ENCODE data around the gene COL5A1. TPM values are rescaled to one million over a fixed set of nuclear protein-coding genes. Genes with fewer than 3 reads are reported as not detected.

COL5A1 gene
- 2.9 TPM for total RNA-seq

- FAIRE-seq = no peak
- peak; percentile 81 to 90 for DNase-seq (ENCODE audit: low spot score in 2 of 2)
These were observed at the start of gene COL5A1 for GRCh38 chr9:134641173-134641989. COL5A1 (plus strand) TSS chr9:134641803; CDS start chr9:134642188, 385 bp downstream.

- no peak for DNase-seq (ENCODE audit: low spot score in 2 of 2)
- FAIRE-seq = no peak
These were observed 49.4 kb upstream of the COL5A1 start for GRCh38 chr9:134592018-134592818.

GRCh38 chr9:134592819-134593200 is 48.8 kb upstream of the COL5A1 start:
- no peak for DNase-seq (ENCODE audit: low spot score in 2 of 2)
- FAIRE-seq = no peak

GRCh38 chr9:134593286-134594077 is 48.1 kb upstream of the COL5A1 start:
- DNase-seq (ENCODE audit: low spot score in 2 of 2) (no peak), FAIRE-seq (no peak)

- DNase-seq (ENCODE audit: low spot score in 2 of 2) = no peak
- no peak for FAIRE-seq
These were observed 47.3 kb upstream of the COL5A1 start for GRCh38 chr9:134594078-134594941.

- no peak for DNase-seq (ENCODE audit: low spot score in 2 of 2)
- no peak for FAIRE-seq
These were observed 46.6 kb upstream of the COL5A1 start for GRCh38 chr9:134595014-134595413.

- no peak for FAIRE-seq
These were observed 44.3 kb upstream of the COL5A1 start for GRCh38 chr9:134597041-134597913.

GRCh38 chr9:134597957-134598883 is 43.4 kb upstream of the COL5A1 start:
- no peak for FAIRE-seq
- no peak for DNase-seq (ENCODE audit: low spot score in 2 of 2)

More at GRCh38 chr9:134597041-134597913, 44.3 kb upstream of the COL5A1 start:
- DNase-seq (ENCODE audit: low spot score in 2 of 2) = no peak

- FAIRE-seq (no peak), DNase-seq (ENCODE audit: low spot score in 2 of 2) (no peak)
These were observed 42.7 kb upstream of the COL5A1 start for GRCh38 chr9:134598884-134599245.

- FAIRE-seq (no peak), DNase-seq (ENCODE audit: low spot score in 2 of 2) (no peak)
These were observed 41.2 kb upstream of the COL5A1 start for GRCh38 chr9:134600371-134600770.

- no peak for FAIRE-seq
These were observed 40.6 kb upstream of the COL5A1 start for GRCh38 chr9:134600836-134601638.

GRCh38 chr9:134601764-134602163 is 39.8 kb upstream of the COL5A1 start:
- no peak for FAIRE-seq
- DNase-seq (ENCODE audit: low spot score in 2 of 2) = no peak

More at GRCh38 chr9:134600836-134601638, 40.6 kb upstream of the COL5A1 start:
- no peak for DNase-seq (ENCODE audit: low spot score in 2 of 2)

GRCh38 chr9:134602547-134603362 is 38.8 kb upstream of the COL5A1 start:
- DNase-seq (ENCODE audit: low spot score in 2 of 2) = no peak
- no peak for FAIRE-seq

- DNase-seq (ENCODE audit: low spot score in 2 of 2) (no peak), FAIRE-seq (no peak)
These were observed 36.8 kb upstream of the COL5A1 start for GRCh38 chr9:134604834-134605233.

GRCh38 chr9:134605351-134605965 is 36.1 kb upstream of the COL5A1 start:
- FAIRE-seq (no peak), DNase-seq (ENCODE audit: low spot score in 2 of 2) (no peak)

- no peak for DNase-seq (ENCODE audit: low spot score in 2 of 2)
- FAIRE-seq = no peak
These were observed 35.6 kb upstream of the COL5A1 start for GRCh38 chr9:134605966-134606357.

Measured in frontal cortex (tissue), 4 donors.